HG03108 (cell line): ENCODE measurements around the gene FAM120AOS.
"Not testable (repeated sequence)": the region's sequence is repeated elsewhere in the genome, so short reads cannot be mapped to it uniquely, and the experiment has no call there.

Experiments used
- ATAC-seq: cut with Tn5 transposase; IDR thresholded peaks from one replicate; pipeline ENCODE4 v1.9.1; 2021; ENCODE audit warnings: moderate library complexity; ENCODE audit not compliant: unreplicated experiment

FAM120AOS gene

DNA sequence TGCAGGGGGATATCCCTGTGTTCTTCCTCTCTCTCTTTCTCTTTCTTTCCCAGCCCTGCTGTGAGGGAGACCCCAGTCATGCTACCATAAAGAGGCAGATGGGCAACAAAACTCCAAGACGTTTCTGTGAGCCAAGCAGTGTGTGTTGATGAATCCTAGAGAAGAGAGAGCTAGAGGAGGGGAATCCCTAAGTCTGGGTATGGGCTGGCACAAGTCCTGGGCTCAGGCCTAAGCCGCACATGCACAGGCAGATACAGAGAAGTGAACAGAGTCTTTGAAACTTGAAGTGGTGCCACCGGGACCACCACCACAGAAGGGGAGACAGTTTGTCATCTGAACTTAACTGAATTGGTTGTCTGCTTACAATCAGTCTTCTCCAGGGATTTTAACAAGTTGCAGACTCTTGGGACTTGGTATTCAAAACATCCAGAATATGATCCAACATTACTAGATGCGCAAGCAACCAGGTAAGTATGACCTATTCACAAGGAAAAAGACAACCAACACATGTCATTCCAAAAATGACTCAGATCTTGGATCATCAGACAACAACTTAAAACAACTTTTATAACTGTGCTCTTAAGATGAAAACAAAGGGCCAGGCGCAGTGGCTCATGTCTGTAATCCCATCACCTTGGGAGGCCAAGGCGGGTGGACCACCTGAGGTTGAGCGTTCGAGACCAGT lies 12.3 kb downstream of the FAM120AOS start:
- no peak for ATAC-seq

DNA sequence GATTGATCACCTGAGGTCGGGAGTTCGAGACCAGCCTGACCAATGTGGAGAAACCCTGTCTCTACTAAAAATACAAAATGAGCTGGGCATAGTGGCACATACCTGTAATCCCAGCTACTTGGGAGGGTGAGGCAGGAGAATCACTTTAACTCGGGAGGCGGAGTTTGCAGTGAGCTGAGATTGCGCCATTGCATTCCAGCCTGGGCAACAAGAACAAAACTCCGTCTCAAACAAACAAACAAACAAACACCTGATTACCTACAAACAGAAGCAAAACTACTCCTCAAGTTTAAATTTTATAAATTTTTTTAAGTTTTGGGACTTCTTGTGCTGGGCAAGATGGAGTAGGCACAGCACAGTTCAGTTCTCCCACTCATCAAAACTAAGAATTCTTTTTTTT lies 14.1 kb downstream of the FAM120AOS start:
- not testable (repeated sequence) for ATAC-seq

GRCh38 chr9:93437996-93438395 lies 15.4 kb downstream of the FAM120AOS start:
- no peak for ATAC-seq

DNA sequence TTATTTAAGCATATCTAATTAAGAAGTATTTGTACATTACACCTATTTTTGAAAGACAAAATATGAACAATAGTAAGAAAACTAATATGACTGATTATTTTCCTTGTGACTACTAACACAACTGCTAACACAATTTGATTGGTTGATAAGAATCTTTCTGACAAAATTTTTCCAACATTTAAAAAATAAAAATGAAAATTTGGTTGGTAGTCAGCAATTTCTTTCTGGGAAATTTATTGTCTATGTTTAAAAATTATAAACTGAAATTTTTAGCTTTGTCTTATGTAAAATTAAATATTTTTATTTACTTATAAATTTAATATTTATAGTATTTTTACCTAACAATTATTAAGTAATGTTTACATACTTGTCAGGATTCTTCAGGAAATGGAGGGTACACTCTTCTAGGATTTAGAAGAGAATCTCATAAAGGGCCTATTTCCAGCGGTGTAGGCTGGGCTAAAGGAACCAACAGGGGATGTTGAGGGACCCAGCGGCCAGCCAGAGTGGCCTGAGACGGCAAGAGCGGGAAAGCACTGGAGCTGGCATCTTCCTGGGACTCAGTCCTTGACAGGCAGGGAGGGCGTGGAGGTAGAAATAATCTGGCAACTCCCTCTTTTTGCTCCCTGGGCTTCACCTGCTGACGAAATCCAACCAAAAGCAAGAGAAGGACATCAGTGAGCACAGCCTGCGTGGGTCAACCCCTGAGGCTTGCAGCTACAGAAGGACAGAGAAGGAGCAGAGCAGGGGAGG lies 16.6 kb downstream of the FAM120AOS start:
- no peak for ATAC-seq

GRCh38 chr9:93436218-93436617 lies 17.2 kb downstream of the FAM120AOS start:
- ATAC-seq = no peak

- no peak for ATAC-seq
Measured at GRCh38 chr9:93435386-93435785, 18.0 kb downstream of the FAM120AOS start.

- no peak for ATAC-seq
Measured at GRCh38 chr9:93434056-93434455, 19.3 kb downstream of the FAM120AOS start.

GRCh38 chr9:93432964-93433363 lies 20.4 kb downstream of the FAM120AOS start:
- no peak for ATAC-seq

- no peak for ATAC-seq
Measured at GRCh38 chr9:93431539-93432105, 21.8 kb downstream of the FAM120AOS start.

DNA sequence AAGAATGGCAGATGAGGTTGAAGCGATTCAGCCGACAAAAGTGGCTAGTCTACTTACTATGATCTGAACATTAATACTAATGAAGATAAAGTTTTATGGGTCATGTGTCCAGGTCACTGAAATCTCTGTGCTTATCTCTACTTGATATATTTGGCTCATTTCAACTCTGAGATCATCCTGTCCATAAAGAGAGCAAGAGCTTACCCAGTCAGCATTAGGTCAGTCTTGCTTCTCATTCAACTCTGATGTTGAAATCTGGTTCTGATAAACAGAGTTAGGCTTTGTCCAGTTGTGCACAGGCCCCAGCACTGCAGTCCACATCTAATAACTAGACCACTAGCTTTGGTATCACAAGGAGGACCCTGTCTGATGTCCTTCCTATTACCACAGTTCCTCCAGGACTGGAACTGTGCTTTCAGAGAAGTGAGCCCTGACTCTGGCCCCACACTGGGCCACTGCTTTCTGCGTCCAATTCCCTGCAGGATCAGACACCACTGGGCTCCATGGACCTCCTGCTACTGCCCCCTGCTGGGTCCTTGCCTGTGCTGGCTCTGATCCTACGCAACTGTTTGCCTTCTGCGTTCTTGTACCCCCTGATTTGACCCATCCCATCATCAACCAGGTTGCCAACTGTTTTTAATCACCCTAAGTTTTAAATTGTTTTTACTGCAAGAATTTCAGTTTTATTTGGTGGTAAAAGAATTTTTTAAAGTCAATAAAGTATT lies 25.6 kb downstream of the FAM120AOS start:
- ATAC-seq = no peak

- no peak for ATAC-seq
Measured at GRCh38 chr9:93422977-93423616, 30.3 kb downstream of the FAM120AOS start.

DNA sequence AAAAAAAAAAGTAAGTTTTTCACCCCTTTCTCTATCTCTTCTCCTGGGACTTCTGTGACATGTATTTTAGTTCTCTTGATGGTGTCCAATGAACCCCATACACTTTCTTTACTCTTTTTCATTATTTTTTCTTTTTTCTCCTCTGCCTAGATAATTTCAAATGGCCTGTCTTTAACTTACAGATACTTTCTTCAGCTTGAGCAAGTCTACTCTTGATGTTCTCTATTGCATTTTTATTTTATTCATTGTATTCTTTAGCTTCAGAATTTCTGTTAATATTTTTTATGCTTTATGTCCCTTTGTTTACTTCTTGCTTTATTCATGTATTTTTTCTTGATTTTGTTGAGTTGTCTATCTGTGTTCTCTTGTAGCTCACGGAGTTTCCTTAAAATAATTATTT lies 34.4 kb downstream of the FAM120AOS start:
- no peak for ATAC-seq

GRCh38 chr9:93417538-93417937 lies 35.8 kb downstream of the FAM120AOS start:
- no peak for ATAC-seq

GRCh38 chr9:93416530-93417235 lies 36.7 kb downstream of the FAM120AOS start:
- no peak for ATAC-seq

DNA sequence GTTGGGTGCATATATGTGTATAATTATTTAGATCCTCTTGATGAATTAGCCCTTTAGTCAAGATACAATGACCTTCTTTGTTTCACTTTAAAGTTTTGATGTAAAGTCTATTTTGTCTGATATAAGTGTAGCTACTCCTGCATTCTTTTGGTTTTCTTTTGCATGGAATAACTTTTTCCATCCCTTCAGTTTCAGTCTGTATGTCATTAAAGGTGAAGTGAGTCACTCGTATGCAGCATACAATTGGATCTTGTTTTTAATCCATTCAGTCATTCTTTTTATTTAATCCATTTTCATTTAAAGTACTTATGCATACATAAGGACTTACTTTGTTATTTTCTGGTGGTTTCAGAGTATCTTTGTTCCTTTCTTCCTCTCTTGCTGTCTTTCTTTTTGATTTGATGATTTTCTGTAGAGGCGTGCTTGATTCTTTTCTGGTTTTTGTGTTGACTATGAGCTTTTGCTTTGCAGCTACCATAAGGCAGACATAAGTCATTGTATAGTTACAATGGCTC lies 38.1 kb downstream of the FAM120AOS start:
- no peak for ATAC-seq

DNA sequence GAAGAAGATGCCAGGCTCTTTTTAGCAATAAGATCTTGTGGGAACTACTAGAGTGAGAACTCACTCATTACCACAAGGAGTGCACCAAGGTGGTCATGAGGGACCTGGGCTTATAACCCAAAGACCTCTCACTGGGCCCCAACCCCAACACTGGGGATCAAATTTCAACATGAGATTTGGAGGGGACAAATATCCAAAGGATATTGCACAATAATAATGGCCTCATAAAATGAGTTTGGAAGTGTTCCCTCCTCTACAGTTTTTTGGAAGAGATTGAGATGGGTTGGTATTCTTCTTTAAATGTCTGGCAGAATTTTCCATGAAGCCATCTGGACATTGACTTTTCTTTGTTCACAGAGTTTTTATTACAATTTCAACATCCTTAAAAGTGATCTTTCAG lies 39.9 kb downstream of the FAM120AOS start:
- ATAC-seq = no peak

GRCh38 chr9:93406371-93406770 lies 47.0 kb downstream of the FAM120AOS start:
- ATAC-seq = no peak

- no peak for ATAC-seq
Measured at GRCh38 chr9:93398471-93398870, 54.9 kb downstream of the FAM120AOS start.

- ATAC-seq = no peak
Measured at GRCh38 chr9:93397661-93398373, 55.6 kb downstream of the FAM120AOS start.
